NCI-H2171 (cell line): ENCODE results near the gene RNF41.

ENCODE experiments used
- DNase-seq: peaks from one replicate; lab custom pipeline; 2025; lab: John Stamatoyannopoulos, UW

The RNF41 gene

GRCh38 chr12:56152756-56153677 lies 68.7 kb downstream of the RNF41 start:
- DNase-seq, result no peak
